ENCODE data around the gene MTREX. TPM values are rescaled to one million over a fixed set of nuclear protein-coding genes. Genes with fewer than 3 reads are reported as not detected.

The MTREX gene
- total RNA-seq, 2 experiments from 2014 or later: 50.9 to 54.5 TPM

- CTCF ChIA-PET: no interaction called here
- DNase-seq: no peak
These were observed 63.4 kb downstream of the MTREX start for GRCh38 chr5:55371145-55371544.

GRCh38 chr5:55372130-55372925, 64.5 kb downstream of the MTREX start:
- no peak overlapping the region for H3K4me3 ChIP-seq (ENCODE audit: low read length)
- H3K4me1 ChIP-seq (ENCODE audit: insufficient read depth, low read length): no peaks in the 10 kb centered on the region
- ATAC-seq (ENCODE audit: poor library complexity) (no peak), DNase-seq (no peak)
- Mint-ChIP-seq H3K9me3 (peaks cover 5% of the 10 kb centered on the region), H3K27ac (no peak overlapping the region), H3K36me3 (ENCODE audit: low read depth) (peaks cover 78% of the 10 kb centered on the region), H3K27me3 (no peaks in the 10 kb centered on the region), H3K4me1 (ENCODE audit: low read depth) (no peaks in the 10 kb centered on the region), H3K4me3 (no peak overlapping the region)
- no peaks in the 10 kb centered on the region for H3K27me3 ChIP-seq (ENCODE audit: control insufficient read depth in 1 of 2, insufficient read depth in 2 of 2, low read length in 2 of 2)
- intact Hi-C loops (cut with DNase I, micrococcal nuclease): no loop called here
- CTCF ChIA-PET: no interaction called here
- no peak overlapping the region for H3K27ac ChIP-seq (ENCODE audit: low read depth in 1 of 2, low read length in 2 of 2)
- peaks cover 49% of the 10 kb centered on the region for H3K36me3 ChIP-seq (ENCODE audit: insufficient read depth, low read length)
- POLR2A ChIA-PET: no interaction called here
- peaks cover 0 to 5% of the 10 kb centered on the region in 2 experiments for H3K9me3 ChIP-seq (ENCODE audit: control insufficient read depth in 1 of 2, insufficient read depth in 1 of 2, low read length in 2 of 2)
- no peak for TF ChIP-seq CTCF (IDR thresholded peaks at IDR 0.05)

More at GRCh38 chr5:55371145-55371544, 63.4 kb downstream of the MTREX start:
- Histone ChIP-seq H3K9me3 (ENCODE audit: control insufficient read depth in 1 of 2, insufficient read depth in 1 of 2, low read length in 2 of 2) (peaks cover 0 to 5% of the 10 kb centered on the region in 2 experiments), H3K4me3 (ENCODE audit: low read length) (no peak overlapping the region), H3K4me1 (ENCODE audit: insufficient read depth, low read length) (no peaks in the 10 kb centered on the region), H3K36me3 (ENCODE audit: insufficient read depth, low read length) (peaks cover 58% of the 10 kb centered on the region), H3K27ac (ENCODE audit: low read depth in 1 of 2, low read length in 2 of 2) (no peak overlapping the region), H3K27me3 (ENCODE audit: control insufficient read depth in 1 of 2, insufficient read depth in 2 of 2, low read length in 2 of 2) (no peaks in the 10 kb centered on the region)
- Mint-ChIP-seq H3K27me3 (no peaks in the 10 kb centered on the region), H3K4me3 (no peak overlapping the region), H3K27ac (no peak overlapping the region), H3K4me1 (ENCODE audit: low read depth) (no peaks in the 10 kb centered on the region), H3K36me3 (ENCODE audit: low read depth) (peaks cover 87% of the 10 kb centered on the region), H3K9me3 (peaks cover 5% of the 10 kb centered on the region)
- POLR2A ChIA-PET: no interaction called here
- intact Hi-C loops (cut with DNase I, micrococcal nuclease): no loop called here
- no peak for TF ChIP-seq CTCF (IDR thresholded peaks at IDR 0.05)
- no peak for ATAC-seq (ENCODE audit: poor library complexity)

DNA sequence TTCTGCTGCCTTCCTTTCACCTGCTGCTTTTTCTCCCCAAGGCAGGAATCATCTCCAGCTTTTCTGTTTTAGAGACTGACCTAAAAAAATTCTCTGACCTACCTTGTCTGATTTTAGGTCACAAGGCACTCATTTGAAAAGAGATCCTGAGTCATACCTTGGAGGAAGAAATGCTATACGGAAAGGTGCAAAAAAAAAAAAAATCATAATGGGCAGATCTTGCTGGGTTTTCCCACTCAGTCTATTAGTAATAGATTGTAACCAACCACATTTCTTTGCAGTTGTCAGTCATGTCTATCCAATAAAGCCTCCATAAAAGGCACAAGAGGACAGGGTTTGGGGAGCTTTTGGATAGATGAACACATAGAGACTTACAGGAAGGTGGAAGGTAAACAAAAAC, 70.0 kb downstream of the MTREX start:
- CTCF ChIA-PET: no interaction called here
- no peaks in the 10 kb centered on the region for H3K4me1 ChIP-seq (ENCODE audit: insufficient read depth, low read length)
- no peaks in the 10 kb centered on the region for H3K27me3 Mint-ChIP-seq
- peaks cover 3% of the 10 kb centered on the region for H3K4me1 Mint-ChIP-seq (ENCODE audit: low read depth)
- no peak overlapping the region for H3K4me3 ChIP-seq (ENCODE audit: low read length)
- no peak for TF ChIP-seq CTCF (IDR thresholded peaks at IDR 0.05)
- peaks cover 81% of the 10 kb centered on the region for H3K36me3 Mint-ChIP-seq (ENCODE audit: low read depth)
- ATAC-seq (ENCODE audit: poor library complexity) (no peak), DNase-seq (no peak)
- no peaks in the 10 kb centered on the region for H3K27me3 ChIP-seq (ENCODE audit: control insufficient read depth in 1 of 2, insufficient read depth in 2 of 2, low read length in 2 of 2)
- peak overlapping the region; percentile 24 for H3K27ac Mint-ChIP-seq
- H3K4me3 Mint-ChIP-seq: no peak overlapping the region
- peaks cover 4 to 10% of the 10 kb centered on the region in 2 experiments for H3K9me3 ChIP-seq (ENCODE audit: control insufficient read depth in 1 of 2, insufficient read depth in 1 of 2, low read length in 2 of 2)
- peaks cover 5% of the 10 kb centered on the region for H3K9me3 Mint-ChIP-seq
- peaks cover 47% of the 10 kb centered on the region for H3K36me3 ChIP-seq (ENCODE audit: insufficient read depth, low read length)
- intact Hi-C loops (cut with DNase I, micrococcal nuclease): no loop called here
- POLR2A ChIA-PET: no interaction called here
- no peak overlapping the region for H3K27ac ChIP-seq (ENCODE audit: low read depth in 1 of 2, low read length in 2 of 2)
